Amniotic stem cell (primary cell): ENCODE results near the gene STON2.

Experiments
- DNase-seq: peaks from one replicate; lab custom pipeline; 2025; lab: John Stamatoyannopoulos, UW

STON2 gene

GRCh38 chr14:81331229-81332021 is 68.7 kb downstream of the STON2 start:
- no peak for DNase-seq

- DNase-seq, result no peak
These were observed 69.5 kb downstream of the STON2 start for GRCh38 chr14:81330619-81331122.

- DNase-seq, result no peak
These were observed 70.3 kb downstream of the STON2 start for GRCh38 chr14:81329640-81330381.

GRCh38 chr14:81326451-81326850 is 73.7 kb downstream of the STON2 start:
- no peak for DNase-seq

- DNase-seq, result no peak
These were observed 76.1 kb downstream of the STON2 start for GRCh38 chr14:81324011-81324410.

- no peak for DNase-seq
These were observed 77.0 kb downstream of the STON2 start for GRCh38 chr14:81323093-81323492.

GRCh38 chr14:81319946-81320345 is 80.2 kb downstream of the STON2 start:
- DNase-seq, result no peak

- DNase-seq, result no peak
These were observed 80.8 kb downstream of the STON2 start for GRCh38 chr14:81319314-81319713.

GRCh38 chr14:81315341-81315740 is 84.8 kb downstream of the STON2 start:
- no peak for DNase-seq

- DNase-seq, result no peak
These were observed 85.5 kb downstream of the STON2 start for GRCh38 chr14:81314443-81315175.

- no peak for DNase-seq
These were observed 86.2 kb downstream of the STON2 start for GRCh38 chr14:81313775-81314429.

GRCh38 chr14:81313200-81313599 is 86.9 kb downstream of the STON2 start:
- no peak for DNase-seq

- DNase-seq, result no peak
These were observed 87.7 kb downstream of the STON2 start for GRCh38 chr14:81312289-81312876.

- no peak for DNase-seq
These were observed 88.3 kb downstream of the STON2 start for GRCh38 chr14:81311778-81312177.

- DNase-seq, result no peak
These were observed 89.0 kb downstream of the STON2 start for GRCh38 chr14:81311141-81311540.

- DNase-seq, result no peak
These were observed 89.5 kb downstream of the STON2 start for GRCh38 chr14:81310606-81311005.

- DNase-seq, result no peak
These were observed 90.6 kb downstream of the STON2 start for GRCh38 chr14:81309511-81309910.

- no peak for DNase-seq
These were observed 94.4 kb downstream of the STON2 start for GRCh38 chr14:81305743-81306142.

- DNase-seq, result no peak
These were observed 95.1 kb downstream of the STON2 start for GRCh38 chr14:81305065-81305464.

- DNase-seq, result no peak
These were observed 96.7 kb downstream of the STON2 start for GRCh38 chr14:81303258-81303935.

GRCh38 chr14:81302638-81303037 is 97.5 kb downstream of the STON2 start:
- no peak for DNase-seq
